D721Med (cell line): ENCODE data around the gene HMCN1.

Source experiments
- DNase-seq: peaks from one replicate; pipeline ENCODE4 v3.0.0; 2011; ENCODE audit warnings: low spot score; ENCODE audit not compliant: insufficient read length
- FAIRE-seq: peaks from 2 replicates; lab custom pipeline; 2011; peaks lifted over from hg19 to GRCh38; lab: Jason Lieb, UNC
- CTCF ChIP-seq: IDR thresholded peaks from 2 replicates; pipeline ENCODE4 v1.5.1; 2012; ENCODE audit warnings: mild to moderate bottlenecking, control low read depth; ENCODE audit not compliant: insufficient read depth; ENCODE audit errors: missing control alignments

The HMCN1 gene

GRCh38 chr1:186079084-186079684, 345.0 kb downstream of the HMCN1 start:
- TF ChIP-seq CTCF, result no peak
- no peak for FAIRE-seq
- DNase-seq, result no peak

- peak; percentile 88 for FAIRE-seq
- DNase-seq, result no peak
- no peak for TF ChIP-seq CTCF
Measured at GRCh38 chr1:186082235-186082937, 348.2 kb downstream of the HMCN1 start.

GRCh38 chr1:186086583-186086982, 352.4 kb downstream of the HMCN1 start:
- FAIRE-seq (no peak), DNase-seq (no peak)
- no peak for TF ChIP-seq CTCF

GRCh38 chr1:186089940-186090339, 355.7 kb downstream of the HMCN1 start:
- FAIRE-seq (peak; percentile 76), DNase-seq (no peak)
- no peak for TF ChIP-seq CTCF

GRCh38 chr1:186091222-186091720, 357.1 kb downstream of the HMCN1 start:
- no peak for TF ChIP-seq CTCF
- no peak for DNase-seq
- FAIRE-seq, result peak; percentile 11

GRCh38 chr1:186093437-186093836, 359.2 kb downstream of the HMCN1 start:
- peak; percentile 81 for FAIRE-seq

More at GRCh38 chr1:186093437-186093836, 359.2 kb downstream of the HMCN1 start:
- no peak for TF ChIP-seq CTCF
- no peak for DNase-seq
